ENCODE data around the gene CRYGB. TPM values are rescaled to one million over a fixed set of nuclear protein-coding genes. Genes with fewer than 3 reads are reported as not detected.

The CRYGB gene, protein sequence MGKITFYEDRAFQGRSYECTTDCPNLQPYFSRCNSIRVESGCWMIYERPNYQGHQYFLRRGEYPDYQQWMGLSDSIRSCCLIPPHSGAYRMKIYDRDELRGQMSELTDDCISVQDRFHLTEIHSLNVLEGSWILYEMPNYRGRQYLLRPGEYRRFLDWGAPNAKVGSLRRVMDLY
- total RNA-seq (ENCODE audit: low replicate concordance): not detected in 2 replicates

DNA sequence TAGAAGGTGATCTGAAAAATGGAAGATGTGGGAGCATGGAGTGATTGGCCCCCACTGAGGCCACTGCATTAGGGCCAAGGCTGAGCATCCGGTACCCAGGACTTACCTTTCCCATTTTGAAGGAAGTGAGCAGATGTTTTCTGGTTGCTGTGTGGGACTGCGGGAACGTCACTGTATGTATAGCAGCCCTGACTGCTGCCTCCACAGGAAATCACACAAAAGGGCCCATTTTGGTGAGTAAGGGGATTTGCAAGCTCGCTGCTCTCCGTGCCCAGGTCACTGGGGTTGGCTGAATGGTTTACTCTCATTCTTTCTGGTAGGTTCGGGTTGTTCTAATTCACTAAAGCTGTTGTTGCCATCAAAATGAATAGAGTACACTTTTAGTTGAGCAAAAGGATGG, at the start of gene CRYGB:
Gene CRYGB (minus strand): TSS at position 153 of the 400 bp plus-strand sequence. CDS start 38 bp downstream, at position 115.
- no peak within 1 kb of the TSS for H3K4me3 ChIP-seq (ENCODE audit: low read depth, low read length)
- TF ChIP-seq, protein P1, sequence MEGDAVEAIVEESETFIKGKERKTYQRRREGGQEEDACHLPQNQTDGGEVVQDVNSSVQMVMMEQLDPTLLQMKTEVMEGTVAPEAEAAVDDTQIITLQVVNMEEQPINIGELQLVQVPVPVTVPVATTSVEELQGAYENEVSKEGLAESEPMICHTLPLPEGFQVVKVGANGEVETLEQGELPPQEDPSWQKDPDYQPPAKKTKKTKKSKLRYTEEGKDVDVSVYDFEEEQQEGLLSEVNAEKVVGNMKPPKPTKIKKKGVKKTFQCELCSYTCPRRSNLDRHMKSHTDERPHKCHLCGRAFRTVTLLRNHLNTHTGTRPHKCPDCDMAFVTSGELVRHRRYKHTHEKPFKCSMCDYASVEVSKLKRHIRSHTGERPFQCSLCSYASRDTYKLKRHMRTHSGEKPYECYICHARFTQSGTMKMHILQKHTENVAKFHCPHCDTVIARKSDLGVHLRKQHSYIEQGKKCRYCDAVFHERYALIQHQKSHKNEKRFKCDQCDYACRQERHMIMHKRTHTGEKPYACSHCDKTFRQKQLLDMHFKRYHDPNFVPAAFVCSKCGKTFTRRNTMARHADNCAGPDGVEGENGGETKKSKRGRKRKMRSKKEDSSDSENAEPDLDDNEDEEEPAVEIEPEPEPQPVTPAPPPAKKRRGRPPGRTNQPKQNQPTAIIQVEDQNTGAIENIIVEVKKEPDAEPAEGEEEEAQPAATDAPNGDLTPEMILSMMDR (IDR thresholded peaks at IDR 0.05; ENCODE audit: insufficient read depth, low read length): no peak
- no peak for DNase-seq (ENCODE audit: low read depth)

DNA sequence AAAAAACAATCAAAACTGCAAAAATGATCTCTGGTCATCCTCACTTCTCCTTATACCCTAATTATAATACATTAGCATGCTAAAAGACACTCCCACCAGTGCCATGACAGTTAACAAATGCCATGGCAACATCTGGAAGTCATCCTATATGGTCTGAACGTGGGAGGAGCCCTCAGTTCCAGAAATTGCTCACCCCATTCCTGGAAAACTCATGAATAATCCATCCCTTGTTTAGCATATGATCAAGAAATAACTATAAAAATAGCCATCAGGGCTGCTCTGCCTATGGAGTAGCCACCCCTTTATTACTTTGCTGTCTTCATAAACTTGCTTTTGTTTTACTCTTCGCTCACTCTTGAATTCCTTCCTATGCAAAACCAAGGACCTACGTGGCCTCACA, 49.6 kb upstream of the CRYGB start:
- H3K4me3 ChIP-seq (ENCODE audit: low read depth, low read length): no peak overlapping the region
- DNase-seq (ENCODE audit: low read depth): peak; percentile 31
- TF ChIP-seq, protein P1 (IDR thresholded peaks at IDR 0.05; ENCODE audit: insufficient read depth, low read length): no peak

DNA sequence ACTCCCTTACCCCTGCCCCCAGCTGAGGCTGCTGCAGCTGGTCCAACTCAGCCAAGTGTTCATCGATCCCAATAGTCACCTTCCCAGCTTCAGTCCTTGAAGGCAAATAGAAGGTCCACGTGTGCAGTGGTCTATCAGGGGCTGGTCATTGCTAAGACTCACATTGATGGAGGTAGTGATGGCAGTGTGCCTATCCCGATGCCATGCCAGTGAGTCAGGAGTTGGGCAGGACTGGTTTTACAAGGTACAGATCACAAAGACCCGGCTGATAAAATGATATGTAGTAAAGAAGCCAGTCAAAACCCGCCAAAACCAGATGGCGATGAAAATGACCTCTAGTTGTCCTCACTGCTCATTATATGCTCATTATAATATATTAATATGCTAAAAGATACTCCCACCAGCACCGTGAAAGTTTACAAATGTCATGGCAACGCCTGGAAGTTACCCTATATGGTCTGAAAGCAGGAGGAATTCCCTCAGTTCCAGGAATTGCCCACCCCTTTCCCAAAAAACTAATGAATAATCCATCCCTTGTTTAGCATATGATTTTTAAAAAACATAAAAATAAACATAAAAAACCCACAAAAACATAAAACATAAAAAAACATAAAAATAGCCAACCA, 46.8 kb upstream of the CRYGB start:
- TF ChIP-seq, protein P1 (IDR thresholded peaks at IDR 0.05; ENCODE audit: insufficient read depth, low read length): no peak
- no peak for DNase-seq (ENCODE audit: low read depth)
- no peak overlapping the region for H3K4me3 ChIP-seq (ENCODE audit: low read depth, low read length)

DNA sequence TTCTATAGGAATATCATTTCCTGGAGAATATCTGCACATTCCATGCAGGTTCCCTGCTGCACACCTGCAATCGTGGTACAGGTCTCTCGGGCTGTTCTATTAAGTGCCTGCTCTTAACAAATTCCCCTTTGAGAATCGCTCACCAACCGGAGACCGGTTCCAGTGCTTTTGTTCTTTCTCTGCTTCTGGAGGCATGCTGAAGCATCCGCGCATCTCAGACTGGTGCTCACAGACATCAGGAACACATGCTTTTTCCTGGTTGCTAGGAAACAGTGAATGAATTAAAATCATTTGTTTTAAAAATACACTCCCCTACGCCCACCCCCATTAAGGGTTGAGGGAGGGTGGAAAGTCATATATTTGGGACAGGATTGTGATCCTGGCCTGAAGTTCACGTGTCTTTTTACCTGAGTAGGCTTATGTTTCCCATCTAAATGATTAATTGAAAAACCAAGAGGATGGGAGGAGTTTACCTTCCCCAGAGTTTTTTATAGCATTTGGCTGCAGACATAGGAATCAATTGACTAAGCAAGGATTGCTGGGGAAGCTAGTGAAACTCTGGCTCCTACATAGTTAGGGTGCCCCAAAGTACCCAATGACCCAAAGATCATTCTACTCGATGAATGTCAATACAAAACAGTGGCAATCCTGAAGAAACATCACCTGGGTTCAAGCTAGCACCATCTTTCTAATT, 44.0 kb upstream of the CRYGB start, which contains the start of gene C2orf80:
Gene C2orf80 (minus strand): TSS at position 221 of the 694 bp plus-strand sequence. CDS start 3,044 bp downstream, outside the sequence.
- no peak within 1 kb of the TSS for H3K4me3 ChIP-seq (ENCODE audit: low read depth, low read length)
- no peak for DNase-seq (ENCODE audit: low read depth)
- TF ChIP-seq, protein P1 (IDR thresholded peaks at IDR 0.05; ENCODE audit: insufficient read depth, low read length): no peak

DNA sequence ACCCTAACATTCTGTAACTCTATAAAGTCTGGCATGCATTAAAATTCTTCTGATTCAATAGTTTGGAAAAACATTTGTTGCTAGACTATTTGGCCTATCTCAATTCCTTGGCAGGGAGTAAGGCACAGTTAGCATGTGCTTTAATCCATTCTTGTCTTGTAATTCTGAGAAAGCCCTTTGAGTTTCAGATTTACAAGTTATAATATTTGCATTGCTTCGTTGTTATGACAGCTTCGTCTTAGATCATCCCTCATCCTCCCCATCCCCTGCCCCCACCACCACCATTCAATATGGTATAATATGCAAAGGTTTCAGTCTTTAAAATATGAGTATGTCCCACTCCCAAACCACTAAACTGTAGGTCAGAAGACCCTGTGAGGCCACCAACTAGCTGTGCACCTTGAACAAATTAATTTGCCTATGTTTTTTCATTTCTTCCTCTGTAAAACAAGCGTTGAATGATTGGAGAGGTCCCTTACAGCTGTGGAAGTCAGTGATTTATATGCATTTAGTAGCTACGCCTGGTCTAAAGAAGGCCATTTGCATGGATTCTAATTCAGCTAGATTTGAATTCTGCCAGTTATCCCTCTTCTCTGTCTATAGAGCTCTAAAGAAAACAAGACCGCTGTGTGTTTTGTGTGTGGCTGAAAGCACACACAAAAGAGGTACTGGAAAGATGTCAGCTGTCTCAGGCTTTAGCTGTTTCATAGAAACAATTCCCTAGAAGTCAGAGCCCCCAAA, 43.3 kb upstream of the CRYGB start:
- H3K4me3 ChIP-seq (ENCODE audit: low read depth, low read length): no peak overlapping the region
- TF ChIP-seq, protein P1 (IDR thresholded peaks at IDR 0.05; ENCODE audit: insufficient read depth, low read length): no peak
- no peak for DNase-seq (ENCODE audit: low read depth)

DNA sequence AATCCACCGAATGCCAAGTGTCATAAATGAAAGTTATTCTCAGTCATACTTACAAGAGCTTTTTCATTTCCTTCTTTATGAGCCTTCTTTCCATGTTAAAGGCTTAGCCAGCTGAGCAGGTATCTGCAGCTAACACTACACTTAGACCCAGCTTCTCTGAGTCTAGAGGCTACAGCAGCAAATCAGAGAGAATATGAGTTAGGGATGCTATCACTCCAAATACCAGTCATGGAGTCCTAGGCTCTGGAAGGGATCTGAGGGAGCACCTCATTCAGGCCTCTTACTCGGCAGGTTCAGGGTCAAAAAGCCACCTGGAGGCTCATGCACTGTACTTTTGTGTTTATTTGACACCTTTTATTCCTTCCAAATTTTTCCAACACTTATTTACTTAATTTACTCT, 40.9 kb upstream of the CRYGB start:
- DNase-seq (ENCODE audit: low read depth): no peak
- H3K4me3 ChIP-seq (ENCODE audit: low read depth, low read length): no peak overlapping the region
- TF ChIP-seq, protein P1 (IDR thresholded peaks at IDR 0.05; ENCODE audit: insufficient read depth, low read length): no peak

Measured in fibroblast of the aortic adventitia (primary cell).